DND-41 (cell line): Measurements from ENCODE around the gene IGSF21.

Experiments used
- ATAC-seq: fragments of 200-7000 bp; cut with Tn5 transposase; 3 replicates; pipeline ENCODE4 v1.9.1; 2021; ENCODE audit warnings: low read depth; ENCODE audit not compliant: insufficient read depth
- DNase-seq: peaks from one replicate; pipeline ENCODE4 v3.0.0-alpha.2; 2020
- H2AFZ ChIP-seq: 2 replicates; pipeline ENCODE4 v1.6.0; 2012; ENCODE audit warnings: low read depth, low read length
- H3K27ac ChIP-seq: 2 replicates; pipeline ENCODE4 v1.5.1; 2012; ENCODE audit warnings: low read length, inconsistent platforms
- H3K27me3 ChIP-seq: fragments of 200-600 bp; sonication (generic); 2 replicates; pipeline ENCODE4 v1.6.0; 2012; ENCODE audit warnings: low read length, mild to moderate bottlenecking, inconsistent platforms; ENCODE audit not compliant: insufficient read depth, poor library complexity
- H3K36me3 ChIP-seq: 2 replicates; pipeline ENCODE4 v1.5.1; 2012; ENCODE audit warnings: low read length, inconsistent platforms; ENCODE audit not compliant: insufficient read depth
- H3K4me1 ChIP-seq: 2 replicates; pipeline ENCODE4 v1.5.1; 2012; ENCODE audit warnings: mild to moderate bottlenecking, low read length; ENCODE audit not compliant: insufficient read depth
- H3K4me2 ChIP-seq: 2 replicates; pipeline ENCODE4 v1.6.0; 2012; ENCODE audit warnings: mild to moderate bottlenecking, moderate library complexity, low read length, inconsistent platforms; ENCODE audit not compliant: insufficient read depth
- H3K4me3 ChIP-seq, 2 experiments: fragments of 200-600 bp in 1 of 2; shearing (Covaris generic) in 1 of 2; 2 replicates each; pipeline ENCODE4 v1.5.1; 2012 to 2016; ENCODE audit warnings: inconsistent platforms in 2 of 2, low read length in 2 of 2, mild to moderate bottlenecking in 2 of 2, low read depth in 1 of 2, moderate library complexity in 1 of 2
- H3K79me2 ChIP-seq: 2 replicates; pipeline ENCODE4 v1.6.0; 2012; ENCODE audit warnings: low read length, inconsistent platforms; ENCODE audit not compliant: insufficient read depth
- H3K9ac ChIP-seq: 2 replicates; pipeline ENCODE4 v1.6.0; 2012; ENCODE audit warnings: low read depth, mild to moderate bottlenecking, inconsistent platforms, low read length, moderate library complexity
- H3K9me3 ChIP-seq: 2 replicates; pipeline ENCODE4 v1.5.1; 2012; ENCODE audit warnings: low read length, moderate library complexity, mild to moderate bottlenecking, inconsistent platforms; ENCODE audit not compliant: insufficient read depth, severe bottlenecking
- H4K20me1 ChIP-seq: 2 replicates; pipeline ENCODE4 v1.6.0; 2012; ENCODE audit warnings: low read length; ENCODE audit not compliant: insufficient read depth
- CTCF ChIP-seq: IDR thresholded peaks from 2 replicates; pipeline ENCODE4 v1.5.1; 2012; ENCODE audit warnings: borderline replicate concordance, low read length, moderate library complexity, mild to moderate bottlenecking; ENCODE audit not compliant: poor library complexity, severe bottlenecking; ENCODE audit errors: extremely low read depth
- EZH2 ChIP-seq: IDR thresholded peaks from 3 replicates; pipeline ENCODE4 v1.6.1; 2012; ENCODE audit warnings: borderline replicate concordance, low read depth, mild to moderate bottlenecking, moderate library complexity, low read length, inconsistent platforms; ENCODE audit not compliant: severe bottlenecking

IGSF21 gene

GRCh38 chr1:18265641-18266040 lies 158.0 kb downstream of the IGSF21 start:
- DNase-seq, result no peak
- no peaks in the 10 kb centered on the region for H3K4me1 ChIP-seq
- TF ChIP-seq EZH2 (no peak), CTCF (no peak)
- no peak overlapping the region for H3K9ac ChIP-seq
- no peak overlapping the region for H3K27ac ChIP-seq
- no peaks in the 10 kb centered on the region; the same call in 1 of the 2 replicates for H4K20me1 ChIP-seq
- H3K4me2 ChIP-seq, result no peak overlapping the region
- no peaks in the 10 kb centered on the region for H3K9me3 ChIP-seq
- H3K27me3 ChIP-seq, result no peaks in the 10 kb centered on the region
- H3K36me3 ChIP-seq, result no peaks in the 10 kb centered on the region
- no peak for ATAC-seq
- H2AFZ ChIP-seq, result no peak overlapping the region
- H3K4me3 ChIP-seq, result no peak overlapping the region
- H3K79me2 ChIP-seq, result no peaks in the 10 kb centered on the region

- H4K20me1 ChIP-seq, result no peaks in the 10 kb centered on the region; the same call in 1 of the 2 replicates
- no peak overlapping the region for H3K4me3 ChIP-seq
- H2AFZ ChIP-seq, result no peak overlapping the region
- no peak for ATAC-seq
- DNase-seq, result no peak
- TF ChIP-seq CTCF (no peak), EZH2 (no peak)
- no peaks in the 10 kb centered on the region for H3K36me3 ChIP-seq
- no peak overlapping the region for H3K4me2 ChIP-seq
- H3K27me3 ChIP-seq, result no peaks in the 10 kb centered on the region
- H3K4me1 ChIP-seq, result no peaks in the 10 kb centered on the region
- no peak overlapping the region for H3K9ac ChIP-seq
- H3K27ac ChIP-seq, result no peak overlapping the region
- no peaks in the 10 kb centered on the region for H3K9me3 ChIP-seq
- no peaks in the 10 kb centered on the region for H3K79me2 ChIP-seq
Observed at GRCh38 chr1:18266391-18266790, 158.8 kb downstream of the IGSF21 start.

GRCh38 chr1:18271336-18271735 lies 163.7 kb downstream of the IGSF21 start:
- DNase-seq (no peak), ATAC-seq (no peak)
- Histone ChIP-seq H4K20me1 (no peaks in the 10 kb centered on the region), H3K4me1 (no peaks in the 10 kb centered on the region), H3K4me3 (no peak overlapping the region), H3K27me3 (no peaks in the 10 kb centered on the region), H3K9ac (no peak overlapping the region), H3K27ac (no peak overlapping the region), H3K79me2 (no peaks in the 10 kb centered on the region), H3K9me3 (no peaks in the 10 kb centered on the region), H2AFZ (no peak overlapping the region), H3K36me3 (no peaks in the 10 kb centered on the region), H3K4me2 (no peak overlapping the region)
- TF ChIP-seq CTCF (no peak), EZH2 (no peak)

GRCh38 chr1:18278946-18279345 lies 171.3 kb downstream of the IGSF21 start:
- peaks cover 4% of the 10 kb centered on the region; the same call in 1 of the 2 replicates for H4K20me1 ChIP-seq
- H3K4me1 ChIP-seq, result no peaks in the 10 kb centered on the region
- no peak overlapping the region for H3K4me3 ChIP-seq
- ATAC-seq (no peak), DNase-seq (no peak)
- no peaks in the 10 kb centered on the region for H3K9me3 ChIP-seq
- no peak overlapping the region for H3K4me2 ChIP-seq
- no peak overlapping the region for H3K27ac ChIP-seq
- H2AFZ ChIP-seq, result no peak overlapping the region
- no peak overlapping the region for H3K9ac ChIP-seq
- H3K27me3 ChIP-seq, result peaks cover 1% of the 10 kb centered on the region
- no peaks in the 10 kb centered on the region for H3K79me2 ChIP-seq
- H3K36me3 ChIP-seq, result no peaks in the 10 kb centered on the region
- TF ChIP-seq CTCF (no peak), EZH2 (no peak)
